GM18502 (cell line): Measurements from ENCODE around the gene JADE2.
A peak's percentile ranks its signal among the peaks of the same experiment; 100 is the strongest.

ENCODE experiments used
- ATAC-seq: cut with Tn5 transposase; IDR thresholded peaks from one replicate; pipeline ENCODE4 v1.9.1; 2021; ENCODE audit warnings: mild to moderate bottlenecking; ENCODE audit not compliant: unreplicated experiment, poor library complexity

The JADE2 gene

GRCh38 chr5:134527156-134527960, 1.9 kb downstream of the JADE2 start:
- ATAC-seq, result peak; percentile 43

GRCh38 chr5:134527961-134528424, 2.5 kb downstream of the JADE2 start:
- no peak for ATAC-seq

GRCh38 chr5:134528556-134528955, 3.1 kb downstream of the JADE2 start:
- no peak for ATAC-seq

GRCh38 chr5:134529460-134529859, 4.0 kb downstream of the JADE2 start:
- no peak for ATAC-seq

GRCh38 chr5:134530301-134531077, 5.0 kb downstream of the JADE2 start:
- ATAC-seq, result no peak

- no peak for ATAC-seq
Measured at GRCh38 chr5:134533115-134533815, 7.8 kb downstream of the JADE2 start.

GRCh38 chr5:134534058-134534725, 8.7 kb downstream of the JADE2 start:
- no peak for ATAC-seq

DNA sequence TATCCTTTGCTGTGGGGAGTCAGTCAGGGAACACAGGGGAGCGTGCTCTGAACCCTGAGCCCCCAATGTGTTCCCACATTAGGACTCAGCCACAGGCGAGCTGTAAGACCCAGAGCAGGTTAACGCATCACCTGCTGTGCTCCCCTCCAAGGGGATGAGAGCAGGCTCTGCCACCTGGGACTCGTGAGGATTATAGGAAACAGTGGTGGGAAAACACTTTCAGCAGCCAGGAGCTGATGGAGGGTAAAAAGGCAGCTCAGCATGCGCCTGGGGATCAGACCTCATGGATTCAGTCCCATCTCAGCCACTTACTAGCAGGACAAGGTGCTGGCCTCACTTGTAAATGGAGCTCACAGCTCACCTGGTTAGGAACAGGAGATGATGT, 9.2 kb downstream of the JADE2 start:
- ATAC-seq, result no peak

- no peak for ATAC-seq
Measured at GRCh38 chr5:134536876-134537275, 11.4 kb downstream of the JADE2 start.

- no peak for ATAC-seq
Measured at GRCh38 chr5:134537297-134537696, 11.8 kb downstream of the JADE2 start.

GRCh38 chr5:134538296-134538695, 12.8 kb downstream of the JADE2 start:
- ATAC-seq, result no peak

GRCh38 chr5:134539732-134540131, 14.3 kb downstream of the JADE2 start:
- ATAC-seq, result no peak

DNA sequence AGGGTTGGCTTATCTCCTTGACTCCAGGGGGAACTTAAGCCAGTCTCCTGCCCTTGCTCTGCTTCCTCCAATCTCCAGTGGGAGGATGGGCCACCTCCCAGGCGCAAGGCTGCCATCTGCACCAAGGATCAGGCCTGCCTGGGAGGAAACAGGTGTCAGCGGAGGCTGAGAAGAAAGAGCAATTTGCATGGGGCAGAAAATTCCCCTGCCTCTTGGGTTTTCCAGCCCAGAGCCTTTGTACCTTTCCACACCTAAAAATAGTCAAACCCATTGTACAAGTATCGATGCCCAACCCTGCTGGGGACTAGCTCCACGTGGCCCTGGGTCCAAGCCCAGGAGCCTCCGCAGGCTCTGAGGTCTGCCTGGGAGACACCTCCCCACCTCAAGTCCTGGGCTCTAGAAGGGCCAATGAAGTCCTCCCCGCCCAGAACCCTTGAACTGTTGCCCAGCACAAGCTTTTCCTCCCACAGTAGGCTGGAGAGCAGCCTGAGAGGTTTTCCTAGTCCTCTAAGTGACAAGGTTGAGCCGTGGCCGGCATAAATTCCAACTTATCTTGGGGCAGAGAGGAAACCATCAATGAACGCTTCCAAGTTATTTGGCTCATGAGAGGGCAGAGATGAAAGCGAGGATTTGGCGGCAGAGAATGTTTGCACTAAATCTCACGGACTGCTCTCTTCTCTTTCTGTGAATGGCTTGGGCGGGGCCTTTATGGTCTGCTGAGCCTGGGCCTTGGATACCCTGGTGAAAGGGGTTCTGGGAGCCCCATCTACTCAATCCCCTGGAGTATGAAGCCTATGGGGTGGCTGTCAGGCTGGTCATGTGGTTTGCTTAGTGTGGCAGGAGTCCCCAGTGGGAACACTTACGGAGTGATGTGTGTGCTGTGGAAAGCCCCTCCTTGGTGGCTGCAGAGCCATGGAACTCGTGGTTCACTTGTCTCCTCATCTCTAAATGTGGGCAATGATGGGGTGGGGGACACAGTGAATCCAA, 15.6 kb downstream of the JADE2 start:
- peak; percentile 42 for ATAC-seq

DNA sequence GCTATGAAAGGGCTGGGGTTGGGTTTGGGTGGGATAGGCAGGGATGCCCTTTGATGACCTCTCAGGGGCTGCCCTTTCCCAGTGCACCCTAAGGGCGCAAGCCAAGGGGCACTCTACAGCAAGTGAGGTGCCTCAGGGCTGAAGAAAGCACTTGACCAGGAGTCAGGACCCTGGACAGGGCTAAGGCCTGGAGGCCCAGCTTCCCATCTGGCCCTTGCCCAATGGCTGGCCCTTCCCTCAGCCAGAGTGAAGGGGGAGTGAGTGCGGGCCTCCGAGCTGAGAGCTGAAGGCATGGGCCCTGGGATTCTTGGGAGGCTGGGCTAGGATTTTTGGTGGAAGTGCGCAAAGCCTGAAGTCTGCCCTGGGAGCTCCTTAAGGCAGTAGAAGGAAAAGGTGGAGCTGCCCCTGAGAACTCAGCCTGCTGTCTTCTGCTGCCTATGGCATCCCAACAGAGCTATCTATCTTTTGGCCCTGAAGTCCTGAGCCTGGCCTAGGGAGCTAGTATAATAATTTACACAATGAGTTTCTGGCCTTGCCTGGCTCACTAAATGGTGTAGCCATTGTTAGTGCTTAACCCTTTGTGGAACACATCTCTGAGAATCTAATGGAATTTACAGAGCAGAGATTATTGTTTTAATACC, 16.4 kb downstream of the JADE2 start:
- peak; percentile 11 for ATAC-seq

- ATAC-seq, result peak; percentile 39
Measured at GRCh38 chr5:134543820-134544614, 18.5 kb downstream of the JADE2 start.

- ATAC-seq, result no peak
Measured at GRCh38 chr5:134545070-134545868, 19.8 kb downstream of the JADE2 start.

GRCh38 chr5:134547066-134547465, 21.6 kb downstream of the JADE2 start:
- no peak for ATAC-seq
